HL-60/S4 treated with retinoic acid at 250 ng/mL for 4 days and 3 days (cell line): ENCODE measurements around the gene CNNM1.

Experiments
- in situ Hi-C: fragments of 300-500 bp; cut with MboI; formaldehyde crosslinking; loops from 2 replicates; pipeline ENCODE4 v1.7.0; 2022; ENCODE audit warnings: low sequenced_read_pairs

The CNNM1 gene

GRCh38 chr10:99329304-99329553 is at the start of gene CNNM1:
Gene CNNM1, plus strand, starts transcription at chr10:99329356. Its CDS starts 32 bp downstream, at chr10:99329388.
- in situ Hi-C loops = no loop called here

GRCh38 chr10:99279626-99280111 is 49.5 kb upstream of the CNNM1 start:
- in situ Hi-C loops = no loop called here

DNA sequence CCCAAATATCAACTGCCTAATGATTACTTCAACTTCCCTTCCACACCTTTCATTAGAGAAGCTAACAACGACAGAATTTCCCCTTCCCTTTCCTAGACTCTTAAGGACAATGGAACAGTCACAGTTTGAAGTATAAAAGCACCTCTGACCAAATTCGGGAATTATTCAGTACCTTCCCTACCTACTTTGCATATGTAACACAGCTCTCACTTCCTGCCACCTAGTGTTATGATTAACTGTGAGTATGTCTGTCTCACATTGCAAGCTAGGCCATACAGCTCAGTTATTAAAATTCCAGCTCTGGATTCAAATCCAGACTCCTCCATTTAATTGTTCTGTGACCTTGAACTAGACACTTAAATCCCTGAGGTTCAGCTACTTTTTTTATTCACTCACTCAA is 48.7 kb upstream of the CNNM1 start:
- in situ Hi-C loops = no loop called here

- in situ Hi-C loops = no loop called here
Measured at GRCh38 chr10:99285881-99286280, 43.3 kb upstream of the CNNM1 start.

DNA sequence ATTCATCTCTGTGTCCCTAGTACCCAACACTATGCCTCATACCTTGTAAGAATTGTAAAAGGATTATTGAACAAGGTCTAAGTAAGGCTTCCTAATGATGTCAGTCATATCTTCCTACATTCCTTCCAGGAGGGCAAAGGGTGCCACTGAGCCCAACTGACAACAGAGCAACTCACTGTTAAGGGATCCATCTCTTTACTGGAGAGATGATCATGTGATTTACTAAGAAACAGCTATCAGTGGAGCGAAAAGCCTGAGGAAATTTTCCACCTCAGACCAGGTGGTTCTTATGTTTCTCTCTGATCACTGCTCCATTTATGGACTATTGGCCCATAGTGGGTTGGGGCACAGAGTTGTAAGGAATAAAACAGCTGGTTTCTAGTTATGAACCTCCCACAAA is 38.9 kb upstream of the CNNM1 start:
- in situ Hi-C loops = no loop called here

DNA sequence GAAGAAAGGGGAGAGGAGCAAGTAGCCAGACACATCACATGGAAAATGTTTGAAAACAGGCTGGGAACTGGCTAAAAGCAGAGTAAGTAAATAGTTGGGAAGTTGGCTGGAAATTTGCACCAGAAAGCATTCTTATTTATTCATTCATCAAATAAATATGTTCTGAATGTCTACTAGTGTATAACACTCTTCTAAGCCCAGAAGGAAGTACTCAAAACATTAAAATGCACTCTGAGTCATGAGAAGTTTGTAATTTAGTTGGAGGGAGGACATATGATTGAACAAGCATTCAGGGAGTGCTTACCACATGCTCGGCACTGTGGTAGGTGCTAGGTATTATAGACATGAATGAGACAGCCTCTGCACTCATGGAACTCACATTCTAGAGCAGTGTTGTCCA is 37.0 kb upstream of the CNNM1 start:
- in situ Hi-C loops = no loop called here

DNA sequence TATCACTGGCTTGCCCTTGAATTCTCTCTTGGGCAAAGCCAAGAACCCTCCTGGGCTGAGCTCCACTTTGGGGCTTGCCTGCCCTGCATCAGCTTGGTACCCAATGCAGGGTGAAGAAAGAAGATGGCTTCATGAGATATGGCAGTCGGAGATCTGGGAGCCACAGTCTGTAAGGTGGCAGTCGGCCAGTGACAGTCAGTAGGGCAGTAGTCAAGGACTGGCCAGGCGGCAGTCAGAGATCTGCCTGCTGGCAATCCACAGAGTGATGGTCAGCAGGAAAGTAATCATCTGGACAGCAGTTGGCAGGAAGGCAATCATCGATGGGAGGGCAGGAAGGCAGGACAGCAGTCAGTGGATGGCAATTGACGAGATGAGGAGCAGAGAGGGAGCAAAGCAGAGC is 32.6 kb upstream of the CNNM1 start:
- in situ Hi-C loops = no loop called here

DNA sequence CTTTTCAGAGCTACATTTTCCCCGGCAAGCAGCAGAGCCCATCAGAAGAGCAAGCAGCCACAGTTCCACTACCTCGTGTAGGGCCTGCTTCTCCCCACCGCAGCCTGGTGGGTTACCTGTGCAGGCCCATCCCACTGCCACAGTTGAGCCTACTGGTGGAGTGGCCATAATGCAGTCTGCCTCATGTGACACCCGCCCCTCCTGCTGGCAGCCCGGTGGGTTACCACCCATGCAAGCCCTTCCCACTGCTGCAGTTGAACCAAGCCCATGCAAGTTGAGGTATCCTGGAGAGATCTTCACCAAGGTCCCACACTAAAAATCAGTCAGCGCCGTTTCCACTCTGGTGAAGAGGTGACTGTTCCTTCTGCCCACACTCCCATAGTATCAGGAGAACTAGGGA is 32.1 kb upstream of the CNNM1 start:
- in situ Hi-C loops = no loop called here

DNA sequence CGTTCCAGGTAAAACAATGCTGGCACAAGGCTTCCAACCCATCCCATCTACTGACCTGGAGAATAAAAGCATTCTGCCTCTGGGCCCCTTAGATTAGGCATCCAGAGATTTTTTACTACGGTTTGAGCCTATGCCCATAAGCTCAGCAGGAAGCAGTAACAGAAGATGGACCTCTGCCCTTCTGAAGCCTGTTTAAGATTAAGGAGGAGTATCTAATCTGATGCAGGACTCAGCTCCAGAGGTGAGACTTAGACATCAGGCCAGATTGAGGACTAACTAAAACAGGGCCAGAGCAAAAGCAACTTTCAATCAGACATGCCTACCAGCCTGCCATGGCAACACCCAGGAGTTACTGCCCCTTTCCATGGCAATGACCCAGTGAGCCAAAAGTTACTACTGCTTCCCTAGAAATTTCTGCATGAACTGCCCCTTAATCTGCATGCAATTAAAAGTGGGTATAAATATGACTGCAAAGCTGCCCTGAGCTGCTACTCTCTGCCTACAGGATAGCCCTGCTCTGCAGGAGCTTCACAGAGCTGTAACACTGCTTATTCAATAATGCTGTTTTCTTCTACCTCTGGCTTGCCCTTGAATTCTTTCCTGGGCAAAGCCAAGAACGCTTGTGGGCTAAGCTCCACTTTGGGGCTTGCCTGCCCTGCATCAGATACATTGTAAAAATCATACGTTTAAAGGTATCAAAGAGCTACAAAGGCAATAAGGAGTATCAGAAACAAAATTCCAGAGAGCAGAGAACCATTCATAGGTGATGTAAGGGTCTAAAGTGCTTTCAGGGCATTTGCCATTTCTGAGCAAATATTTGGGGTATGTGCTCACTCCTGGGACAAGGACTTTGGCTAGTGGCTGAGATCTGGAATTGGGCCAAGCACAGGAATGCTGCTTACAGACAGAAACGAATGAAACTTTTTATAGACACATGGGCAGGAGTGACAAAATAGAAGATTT is 25.0 kb upstream of the CNNM1 start:
- in situ Hi-C loops = no loop called here

- in situ Hi-C loops = no loop called here
Measured at GRCh38 chr10:99304862-99305229, 24.3 kb upstream of the CNNM1 start.

DNA sequence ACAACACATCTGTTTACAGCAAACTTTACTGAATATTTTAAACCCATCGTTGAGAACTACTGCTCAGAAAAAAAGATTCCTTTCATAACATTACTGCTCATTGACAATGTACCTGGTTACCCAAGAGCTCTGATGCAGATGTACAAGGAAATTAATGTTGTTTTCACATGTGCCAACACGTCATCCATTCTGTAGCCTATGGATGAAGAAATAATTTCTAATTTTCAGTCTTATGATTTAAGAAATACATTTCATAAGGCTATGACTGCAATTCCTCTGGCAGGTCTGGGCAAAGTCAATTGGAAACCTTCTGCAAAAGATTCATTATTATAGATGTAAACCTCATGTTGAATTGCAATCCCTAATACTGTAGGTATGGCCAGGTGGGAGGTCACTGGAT is 16.7 kb upstream of the CNNM1 start:
- in situ Hi-C loops = no loop called here

- in situ Hi-C loops = no loop called here
Measured at GRCh38 chr10:99315853-99316252, 13.3 kb upstream of the CNNM1 start.

- in situ Hi-C loops = no loop called here
Measured at GRCh38 chr10:99316374-99316773, 12.8 kb upstream of the CNNM1 start.

- in situ Hi-C loops = no loop called here
Measured at GRCh38 chr10:99318048-99318447, 11.1 kb upstream of the CNNM1 start.

- in situ Hi-C loops = no loop called here
Measured at GRCh38 chr10:99318475-99318874, 10.7 kb upstream of the CNNM1 start.

DNA sequence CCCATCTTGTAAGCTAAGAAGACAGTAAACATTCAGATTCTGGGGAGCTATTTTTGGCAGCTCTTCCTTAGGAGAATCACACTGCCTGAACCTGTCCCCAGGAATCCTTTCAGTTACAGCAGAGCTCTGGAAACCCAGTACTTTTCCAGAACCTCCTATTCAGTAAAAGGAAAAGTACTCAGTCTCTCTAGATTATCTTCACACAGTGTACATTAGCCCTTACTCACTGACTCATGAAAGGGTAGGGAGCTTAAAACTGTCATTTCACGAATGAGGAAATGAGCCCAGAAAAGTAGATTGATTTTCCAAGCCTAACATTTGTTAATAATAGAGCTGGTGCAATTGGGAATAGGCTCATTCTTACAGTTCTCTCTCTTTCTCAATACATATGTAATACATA is 3.9 kb upstream of the CNNM1 start:
- in situ Hi-C loops = no loop called here

GRCh38 chr10:99326871-99327270 is 2.3 kb upstream of the CNNM1 start:
- in situ Hi-C loops = no loop called here

GRCh38 chr10:99328579-99329303 is 415 bp upstream of the CNNM1 start:
- in situ Hi-C loops = no loop called here

- in situ Hi-C loops = no loop called here
Measured at GRCh38 chr10:99329554-99330346, 594 bp downstream of the CNNM1 start.

DNA sequence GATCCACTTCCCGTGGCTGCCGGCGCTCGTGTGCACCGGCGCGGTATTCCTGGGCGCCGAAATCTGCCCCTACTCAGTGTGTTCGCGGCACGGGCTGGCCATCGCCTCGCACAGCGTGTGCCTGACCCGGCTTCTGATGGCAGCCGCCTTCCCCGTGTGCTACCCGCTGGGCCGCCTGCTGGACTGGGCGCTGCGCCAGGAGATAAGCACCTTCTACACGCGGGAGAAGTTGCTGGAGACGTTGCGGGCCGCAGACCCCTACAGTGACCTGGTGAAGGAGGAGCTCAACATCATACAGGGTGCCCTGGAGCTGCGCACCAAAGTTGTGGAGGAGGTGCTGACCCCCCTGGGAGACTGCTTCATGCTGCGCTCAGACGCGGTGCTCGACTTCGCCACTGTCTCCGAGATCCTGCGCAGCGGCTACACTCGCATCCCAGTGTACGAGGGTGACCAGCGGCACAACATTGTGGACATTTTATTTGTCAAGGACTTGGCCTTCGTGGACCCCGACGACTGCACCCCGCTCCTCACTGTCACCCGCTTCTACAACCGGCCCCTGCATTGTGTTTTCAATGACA is 1.3 kb downstream of the CNNM1 start:
- in situ Hi-C loops = no loop called here

DNA sequence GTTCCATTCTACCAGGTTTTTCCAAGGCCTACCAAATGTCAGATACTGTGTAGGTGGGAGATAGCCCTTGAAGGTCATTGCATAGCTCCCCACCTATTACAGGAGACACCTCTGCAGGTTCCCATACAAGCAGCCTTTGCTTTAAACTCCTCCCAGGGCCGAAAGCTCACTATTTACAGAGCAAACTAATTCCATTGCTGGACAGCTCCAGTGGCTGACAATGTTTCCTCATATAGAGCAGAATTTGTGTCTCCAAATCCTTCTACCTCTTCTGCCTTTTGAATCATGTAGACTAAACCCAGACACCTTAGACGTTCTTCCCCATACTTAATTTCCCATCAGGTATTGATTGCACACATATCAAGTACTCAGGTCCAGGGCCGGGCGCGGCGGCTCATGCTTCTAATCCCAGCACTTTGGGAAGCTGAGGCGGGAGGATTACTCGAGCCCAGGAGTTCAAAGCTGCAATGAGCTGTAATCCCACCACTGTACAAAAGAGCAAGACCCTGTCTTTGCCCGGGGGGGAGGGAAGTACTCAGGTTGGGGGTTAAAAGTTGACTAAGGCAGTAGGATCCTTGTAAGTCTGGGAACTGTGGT is 2.1 kb downstream of the CNNM1 start:
- in situ Hi-C loops = no loop called here
